NT2/D1 (cell line): ENCODE measurements around the gene PAK6.

Experiments
- YY1 ChIP-seq: IDR thresholded peaks from 2 replicates; pipeline ENCODE4 v1.6.1; 2011; ENCODE audit not compliant: insufficient read length, insufficient read depth
- ZNF274 ChIP-seq: IDR thresholded peaks from 2 replicates; pipeline ENCODE4 v1.6.1; 2011; ENCODE audit warnings: mild to moderate bottlenecking, low read depth, low read length

DNA sequence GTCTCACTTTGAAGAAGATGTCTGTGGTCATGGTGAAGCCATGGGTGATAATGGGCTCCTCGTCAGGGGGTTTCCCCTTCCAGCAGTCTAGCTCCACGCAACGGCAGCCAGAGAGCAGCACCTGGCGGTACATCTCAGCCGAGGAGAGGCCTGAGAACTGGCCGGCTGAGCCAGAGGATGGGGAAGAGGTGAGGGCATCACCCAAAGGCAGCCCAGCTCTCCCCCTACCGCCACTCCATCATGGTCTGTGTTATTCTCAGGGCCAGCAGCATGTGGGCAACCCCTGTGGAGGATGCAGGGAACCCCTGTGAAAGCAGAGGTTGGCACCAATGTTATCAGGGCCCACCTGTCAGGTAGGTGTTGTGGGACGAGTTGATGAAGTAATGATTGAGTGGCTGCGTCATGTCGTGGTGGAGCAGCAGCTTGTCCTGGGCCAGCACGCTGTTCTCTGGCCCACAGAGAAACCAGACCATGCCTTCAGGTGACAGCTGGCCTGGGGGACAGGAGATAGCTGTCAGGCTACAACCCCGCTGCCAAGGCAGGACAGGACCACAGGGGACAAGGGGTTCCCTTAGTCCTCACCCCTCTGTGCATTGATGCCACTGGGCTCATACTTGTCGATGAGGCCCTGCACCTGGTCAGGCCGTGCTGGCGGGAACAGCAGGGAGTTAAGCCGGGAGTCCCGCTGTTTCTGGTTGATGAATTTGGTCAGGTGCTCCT lies 59.5 kb downstream of the PAK6 start:
- TF ChIP-seq YY1 (no peak), ZNF274 (no peak)
